Neural cell (in vitro differentiated cells): ENCODE data around the gene HPCAL4.

Source experiments
- RAD21 ChIP-seq: fragments of 450-650 bp; conservative IDR thresholded peaks from 2 replicates; pipeline ENCODE4 v1.6.1; 2014; ENCODE audit warnings: antibody characterized with exemption, mild to moderate bottlenecking, moderate library complexity
- TF ChIP-seq, protein P1 (sequence below): fragments of 450-650 bp; IDR thresholded peaks from 2 replicates; pipeline ENCODE4 v1.5.1; 2014; ENCODE audit warnings: antibody characterized with exemption, mild to moderate bottlenecking, moderate library complexity; ENCODE audit not compliant: poor library complexity, severe bottlenecking

DNA sequence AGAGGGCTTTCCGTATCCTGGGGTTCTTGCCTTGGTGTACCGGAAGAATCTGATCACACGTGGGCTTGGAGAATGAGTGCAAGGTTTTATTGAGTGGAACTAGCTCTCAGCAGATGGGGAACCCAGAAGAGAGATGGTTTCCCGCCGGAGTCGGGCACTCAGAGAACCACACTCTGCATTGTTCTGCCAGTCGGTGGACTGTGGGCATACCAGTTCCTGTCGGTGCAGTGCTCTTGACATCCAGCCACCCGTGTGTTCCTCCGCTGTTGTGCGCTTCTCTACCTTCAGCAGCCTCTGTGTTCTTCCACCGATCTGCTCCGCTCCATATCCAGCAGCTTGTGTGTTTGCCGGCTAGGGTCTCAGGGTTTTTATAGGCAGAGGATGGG, 36.7 kb upstream of the HPCAL4 start:
- TF ChIP-seq RAD21, result no peak
- TF ChIP-seq, protein P1, sequence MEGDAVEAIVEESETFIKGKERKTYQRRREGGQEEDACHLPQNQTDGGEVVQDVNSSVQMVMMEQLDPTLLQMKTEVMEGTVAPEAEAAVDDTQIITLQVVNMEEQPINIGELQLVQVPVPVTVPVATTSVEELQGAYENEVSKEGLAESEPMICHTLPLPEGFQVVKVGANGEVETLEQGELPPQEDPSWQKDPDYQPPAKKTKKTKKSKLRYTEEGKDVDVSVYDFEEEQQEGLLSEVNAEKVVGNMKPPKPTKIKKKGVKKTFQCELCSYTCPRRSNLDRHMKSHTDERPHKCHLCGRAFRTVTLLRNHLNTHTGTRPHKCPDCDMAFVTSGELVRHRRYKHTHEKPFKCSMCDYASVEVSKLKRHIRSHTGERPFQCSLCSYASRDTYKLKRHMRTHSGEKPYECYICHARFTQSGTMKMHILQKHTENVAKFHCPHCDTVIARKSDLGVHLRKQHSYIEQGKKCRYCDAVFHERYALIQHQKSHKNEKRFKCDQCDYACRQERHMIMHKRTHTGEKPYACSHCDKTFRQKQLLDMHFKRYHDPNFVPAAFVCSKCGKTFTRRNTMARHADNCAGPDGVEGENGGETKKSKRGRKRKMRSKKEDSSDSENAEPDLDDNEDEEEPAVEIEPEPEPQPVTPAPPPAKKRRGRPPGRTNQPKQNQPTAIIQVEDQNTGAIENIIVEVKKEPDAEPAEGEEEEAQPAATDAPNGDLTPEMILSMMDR, result no peak
